Cerebellar nuclear complex (tissue), 1 donor: ENCODE results near the gene PRKG2.

Experiments
- DNase-seq, 2 experiments: peaks; one replicate each; lab custom pipeline; 2025; lab: John Stamatoyannopoulos, UW

Gene PRKG2

DNA sequence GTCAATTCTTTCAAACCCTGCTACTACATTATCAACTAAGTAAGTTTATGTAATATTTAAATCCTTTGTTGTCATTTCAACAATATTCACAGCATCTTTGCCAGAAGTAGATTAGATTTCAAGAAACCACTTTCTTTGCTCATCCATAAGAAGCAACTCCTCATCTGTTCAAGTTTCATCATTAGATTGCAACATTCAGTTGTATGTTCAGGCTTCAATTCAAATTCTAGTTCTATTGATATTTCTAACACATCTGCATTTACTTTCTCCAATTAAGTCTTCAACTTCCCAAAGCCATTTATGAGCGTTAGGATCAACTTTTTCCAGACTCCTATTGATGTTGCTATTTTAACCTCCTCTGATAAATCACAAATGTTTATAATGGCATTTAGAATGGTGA, 118.5 kb downstream of the PRKG2 start:
- DNase-seq: no peak

DNA sequence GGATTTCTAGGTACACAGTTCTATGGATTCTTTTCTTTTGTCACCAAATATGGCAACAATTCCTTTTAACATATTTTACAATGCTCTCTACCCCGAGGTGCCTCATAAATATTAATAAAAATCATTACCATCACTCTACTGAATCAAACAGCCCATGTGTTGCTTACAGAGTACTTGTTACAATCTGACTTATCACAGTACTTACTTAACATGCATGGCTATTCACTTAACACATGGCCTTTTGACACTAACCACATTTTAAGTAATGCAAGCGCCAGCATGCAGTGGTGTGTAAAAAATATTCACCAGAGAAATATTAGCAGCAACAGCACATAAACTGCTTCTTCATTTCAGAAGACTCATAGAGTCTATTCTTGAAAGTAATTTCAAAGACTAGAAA, 119.6 kb downstream of the PRKG2 start:
- DNase-seq: no peak

DNA sequence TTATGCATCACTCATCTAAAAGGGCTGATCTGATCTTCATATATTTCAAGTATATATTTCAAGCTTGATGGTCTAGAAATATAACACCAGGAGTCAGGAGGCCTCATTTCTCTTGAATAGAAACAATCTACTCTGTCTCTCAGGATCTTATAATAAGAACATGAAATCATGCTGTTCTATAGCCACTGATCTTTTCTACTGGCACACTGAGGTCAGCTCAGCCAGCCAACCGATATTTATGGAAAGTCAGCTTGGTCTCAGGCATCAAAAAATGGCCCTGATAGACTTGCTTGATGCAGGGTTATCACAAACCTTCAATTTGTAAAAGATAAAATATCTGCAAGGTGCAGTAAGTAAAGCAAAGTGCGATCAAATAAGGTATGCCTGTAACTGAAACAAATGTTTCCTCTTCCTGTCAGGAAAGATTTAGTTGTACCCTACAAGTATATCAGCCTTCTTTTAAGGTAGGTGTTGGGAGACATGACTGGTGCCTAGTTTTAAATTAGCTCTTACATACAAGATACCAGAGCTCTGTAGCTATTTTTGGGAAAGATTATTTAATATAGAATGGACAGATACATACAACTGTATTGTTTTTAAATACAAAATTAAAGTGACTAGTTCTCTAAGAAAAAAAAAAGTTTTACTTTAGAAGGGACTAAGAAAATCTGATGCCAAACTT, 121.2 kb downstream of the PRKG2 start:
- no peak for DNase-seq

DNA sequence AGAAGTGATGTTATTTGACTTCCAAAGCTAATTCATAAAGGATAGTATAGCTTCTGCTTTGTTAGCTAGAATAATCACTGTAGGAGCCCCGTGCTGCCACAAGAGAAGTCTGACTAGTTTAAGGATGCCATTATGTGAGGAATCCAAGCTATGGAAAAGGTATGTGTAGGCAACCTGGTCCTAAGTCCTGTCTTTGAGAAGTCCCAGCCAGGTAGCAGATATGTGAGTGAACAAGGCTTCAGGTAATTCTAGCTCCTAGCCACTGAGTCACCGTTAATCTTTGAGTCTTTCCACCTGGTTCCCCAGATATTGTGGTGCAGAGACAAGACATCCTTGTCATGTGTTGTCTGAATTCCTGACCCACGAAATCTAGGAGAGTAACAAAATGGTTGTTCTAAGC, 129.0 kb downstream of the PRKG2 start:
- no peak for DNase-seq

DNA sequence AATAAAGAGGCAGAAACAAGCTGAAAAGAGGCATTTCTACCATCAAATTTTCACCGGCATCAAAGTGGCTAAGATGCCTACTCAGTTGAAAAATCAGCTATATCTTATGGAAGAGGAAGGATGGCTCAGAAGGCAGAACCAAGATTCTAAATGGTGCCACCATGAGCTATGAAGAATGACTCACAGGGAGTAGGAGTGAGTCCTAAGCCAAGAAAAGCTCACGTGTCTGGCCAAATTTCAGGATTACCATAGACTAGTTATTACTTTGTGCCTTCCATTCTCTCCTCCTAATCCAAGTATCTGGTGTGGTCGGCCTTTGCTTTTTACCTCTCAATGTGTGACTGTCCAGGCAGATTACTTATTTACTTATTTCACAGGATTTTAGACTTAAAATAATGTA, 129.7 kb downstream of the PRKG2 start:
- DNase-seq: no peak

DNA sequence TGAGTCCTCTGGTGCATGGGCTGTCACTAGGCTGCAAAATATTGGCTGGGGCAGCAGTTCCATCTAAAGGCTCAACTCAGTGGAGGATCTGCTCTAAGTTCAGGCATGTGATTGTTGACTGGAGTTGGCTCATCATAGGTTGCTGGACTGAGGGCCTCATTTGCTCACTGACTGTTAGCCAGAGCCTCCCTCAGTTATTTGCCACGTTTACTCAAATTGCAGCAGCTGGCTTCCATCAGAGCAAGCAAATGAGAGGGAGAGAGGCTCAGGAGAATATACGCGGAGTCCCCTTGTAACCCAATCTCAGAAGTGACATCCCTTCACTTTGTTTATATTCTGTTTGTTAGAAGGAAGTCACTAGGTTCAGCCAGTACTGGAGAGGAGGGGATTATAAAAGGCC, 130.4 kb downstream of the PRKG2 start:
- no peak for DNase-seq

DNA sequence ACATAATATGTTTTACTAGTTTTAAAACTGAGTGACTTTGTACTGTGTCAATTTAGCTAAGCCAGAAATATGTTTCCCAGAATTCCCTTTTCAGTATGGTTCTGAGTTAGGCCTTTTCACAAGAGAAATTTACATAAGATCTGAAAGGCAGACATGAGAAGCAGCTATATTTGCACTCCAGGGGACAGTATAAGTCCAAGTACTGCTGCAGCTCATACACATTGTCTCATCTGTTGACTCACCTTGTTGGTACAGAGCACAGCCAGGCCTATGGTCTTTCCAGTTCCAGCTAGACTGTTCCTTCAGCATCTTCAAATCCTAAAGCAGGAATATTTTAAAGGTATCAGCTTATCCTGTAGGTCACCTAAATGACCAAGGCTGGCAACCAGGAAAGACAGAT, 131.0 kb downstream of the PRKG2 start:
- no peak for DNase-seq

DNA sequence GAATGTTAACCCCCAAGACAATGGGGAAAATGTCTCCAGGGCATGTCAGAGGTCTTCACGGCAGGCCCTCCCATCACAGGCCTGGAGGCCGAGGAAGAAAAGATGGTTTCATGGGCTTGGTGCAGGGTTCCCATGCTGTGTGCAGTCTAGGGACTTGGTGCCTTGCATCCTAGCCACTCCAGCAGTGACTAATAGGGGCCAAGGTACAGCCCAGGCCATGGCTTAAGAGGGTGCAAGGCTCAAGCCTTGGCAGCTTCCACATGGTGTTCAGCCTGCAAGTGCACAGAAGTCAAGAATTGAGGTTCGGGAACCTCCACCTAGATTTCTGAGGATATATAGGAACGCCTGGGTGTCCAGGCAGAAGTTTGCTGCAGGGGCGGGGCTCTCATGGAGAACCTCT, 133.9 kb downstream of the PRKG2 start:
- DNase-seq: no peak

DNA sequence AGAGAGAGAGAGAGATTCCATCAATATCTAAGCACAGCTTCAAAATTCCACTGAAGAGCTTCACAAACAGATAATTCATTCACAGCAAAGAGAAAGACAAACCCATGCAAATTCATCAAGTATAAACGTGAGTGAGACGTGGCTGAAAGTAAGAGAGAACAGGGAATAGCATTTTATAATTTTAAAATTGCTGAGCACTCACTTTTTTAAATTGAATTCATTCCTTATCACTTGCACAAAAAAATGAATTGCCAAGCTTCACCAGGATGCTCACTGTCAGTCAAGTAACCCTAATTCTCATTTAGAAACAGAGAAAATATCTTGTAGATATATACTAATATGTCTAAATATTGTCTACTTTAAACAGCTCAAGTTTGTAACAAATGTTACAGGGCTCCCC, 144.0 kb downstream of the PRKG2 start:
- no peak for DNase-seq

DNA sequence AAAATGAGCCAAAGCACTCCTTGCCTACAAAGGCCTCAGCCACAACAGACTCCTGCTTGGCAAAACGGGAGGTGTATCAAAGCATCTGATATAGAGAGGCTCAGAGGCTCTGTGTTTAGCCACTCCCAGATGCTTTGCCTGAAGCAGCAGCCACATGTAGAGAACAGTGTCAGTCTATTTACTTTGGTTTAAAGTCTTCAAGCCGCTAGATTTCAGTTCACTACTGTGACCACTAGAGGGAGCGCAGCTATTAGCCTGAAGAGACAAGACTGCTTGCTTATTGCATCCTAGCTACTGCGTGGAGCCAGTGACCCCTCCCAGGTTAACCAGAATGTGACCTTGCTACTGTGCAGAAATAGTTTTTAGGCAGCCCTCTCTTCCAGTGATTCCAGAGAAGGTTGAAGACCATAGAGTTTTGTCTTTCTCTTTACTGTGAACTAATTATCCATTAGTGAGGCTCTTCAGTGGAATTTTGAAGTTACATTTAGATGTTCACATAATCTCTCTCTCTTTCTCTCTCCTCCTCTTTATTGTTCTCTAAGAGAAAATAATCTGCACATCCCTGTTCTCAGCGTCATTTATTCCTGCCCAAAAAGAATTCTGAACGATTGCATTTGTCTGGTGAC, 145.2 kb downstream of the PRKG2 start:
- DNase-seq: peak; percentile 1 to 6

DNA sequence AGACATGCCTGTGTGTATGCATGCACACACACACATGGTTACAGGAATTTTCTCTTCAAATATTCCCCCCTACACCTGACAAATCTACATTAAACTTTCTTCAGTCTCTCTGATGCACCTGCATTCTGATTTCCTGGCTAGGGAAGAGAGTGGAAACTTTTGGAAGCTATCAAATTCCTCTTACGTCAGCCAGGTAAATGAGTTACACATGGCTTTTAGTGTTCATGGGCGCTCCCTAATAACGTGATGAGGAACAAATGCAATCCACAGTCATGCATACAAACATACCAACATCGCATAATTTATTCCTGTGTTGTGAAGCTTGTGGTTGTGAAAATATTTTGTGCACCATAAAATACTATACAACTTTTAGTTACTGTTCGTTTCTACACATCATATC, 149.6 kb downstream of the PRKG2 start:
- no peak for DNase-seq

DNA sequence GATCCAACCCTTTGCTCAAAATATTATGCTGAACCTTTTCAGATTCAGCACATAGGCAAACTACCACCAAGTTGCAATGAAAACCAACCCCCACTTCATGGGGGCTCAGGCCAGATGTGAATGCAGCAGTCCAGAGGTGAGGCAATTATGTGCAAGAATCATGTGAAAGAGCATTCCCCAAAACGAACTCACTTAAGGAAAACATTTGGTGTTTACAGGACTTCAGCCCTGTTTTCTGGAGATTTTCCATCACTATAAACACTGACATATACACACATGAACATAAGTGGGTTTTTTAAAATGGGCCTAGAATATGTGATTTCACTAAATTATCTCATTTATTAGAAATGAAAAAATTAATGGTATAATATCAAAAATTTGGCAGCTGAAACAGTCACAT, 153.0 kb downstream of the PRKG2 start:
- DNase-seq: no peak

DNA sequence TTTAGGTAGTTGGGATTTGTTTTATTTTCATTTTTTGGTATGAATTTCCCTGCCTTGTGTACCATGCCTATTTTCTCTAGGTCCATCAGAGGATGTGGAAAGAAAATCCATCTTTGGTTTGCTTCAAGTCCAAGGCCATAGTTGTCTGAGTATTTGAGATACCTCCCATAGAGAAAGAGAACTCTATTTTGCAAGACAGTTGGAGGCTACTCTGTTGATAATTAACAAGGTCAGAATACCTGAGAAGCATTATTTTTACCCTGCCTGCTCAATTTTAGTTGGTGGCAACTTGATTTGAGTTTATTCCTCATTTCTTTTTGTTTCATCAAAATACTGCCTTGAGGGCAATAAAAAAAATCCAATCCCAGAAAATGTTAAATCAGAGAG, 153.7 kb downstream of the PRKG2 start:
- DNase-seq: no peak

DNA sequence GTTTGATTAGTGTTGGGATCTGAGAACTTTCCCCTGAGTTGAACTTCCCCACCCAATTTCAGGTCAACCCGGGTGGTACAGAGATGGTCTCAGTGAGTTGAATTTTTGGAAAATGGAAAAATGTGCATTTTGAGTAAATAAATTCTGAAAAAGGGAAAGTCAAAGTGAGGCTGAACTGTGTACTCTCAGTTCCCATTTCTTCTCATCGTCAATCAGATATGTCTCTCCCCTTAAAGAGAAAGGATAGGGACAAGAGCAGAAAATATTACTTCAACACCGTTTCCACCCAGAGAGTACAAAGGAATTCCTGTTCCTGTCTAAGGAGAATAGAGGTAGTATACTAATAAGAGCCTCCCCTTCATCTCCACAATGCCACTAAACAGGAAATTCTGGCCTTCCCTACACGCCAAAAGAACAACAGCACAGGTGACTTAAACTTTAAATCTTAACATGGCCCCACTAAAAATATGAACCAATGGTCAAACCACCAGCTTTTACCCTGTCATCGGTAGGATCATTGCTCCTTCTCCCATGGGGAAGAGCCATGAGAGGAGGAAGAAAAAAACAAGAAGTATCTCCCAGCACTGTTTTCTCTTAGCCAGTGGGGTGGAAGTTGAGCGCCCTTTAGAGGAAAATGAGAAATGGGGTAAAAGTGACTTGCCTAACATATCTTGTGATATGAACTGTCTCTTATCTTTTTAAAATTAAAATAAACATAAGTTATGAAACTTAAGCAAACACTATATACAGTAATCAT, 154.3 kb downstream of the PRKG2 start:
- DNase-seq: no peak

DNA sequence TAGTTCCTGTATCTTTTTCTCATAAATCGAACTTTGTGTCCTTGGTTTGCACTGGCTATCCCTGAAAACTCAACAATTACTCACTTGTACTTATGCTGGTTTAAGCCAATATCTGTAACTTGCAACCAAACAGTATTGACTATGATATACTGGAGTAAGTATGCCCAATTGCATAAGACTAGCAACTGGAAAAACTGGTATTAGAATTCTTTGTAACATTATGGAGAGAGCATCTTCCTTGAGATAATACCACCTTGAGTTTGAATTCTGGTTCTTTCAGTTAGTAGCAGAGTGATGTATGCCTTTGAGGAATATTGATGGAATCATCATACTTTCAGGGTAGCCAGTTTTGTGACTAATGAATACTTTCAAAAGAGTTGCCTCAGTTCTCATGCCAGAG, 156.4 kb downstream of the PRKG2 start:
- no peak for DNase-seq

DNA sequence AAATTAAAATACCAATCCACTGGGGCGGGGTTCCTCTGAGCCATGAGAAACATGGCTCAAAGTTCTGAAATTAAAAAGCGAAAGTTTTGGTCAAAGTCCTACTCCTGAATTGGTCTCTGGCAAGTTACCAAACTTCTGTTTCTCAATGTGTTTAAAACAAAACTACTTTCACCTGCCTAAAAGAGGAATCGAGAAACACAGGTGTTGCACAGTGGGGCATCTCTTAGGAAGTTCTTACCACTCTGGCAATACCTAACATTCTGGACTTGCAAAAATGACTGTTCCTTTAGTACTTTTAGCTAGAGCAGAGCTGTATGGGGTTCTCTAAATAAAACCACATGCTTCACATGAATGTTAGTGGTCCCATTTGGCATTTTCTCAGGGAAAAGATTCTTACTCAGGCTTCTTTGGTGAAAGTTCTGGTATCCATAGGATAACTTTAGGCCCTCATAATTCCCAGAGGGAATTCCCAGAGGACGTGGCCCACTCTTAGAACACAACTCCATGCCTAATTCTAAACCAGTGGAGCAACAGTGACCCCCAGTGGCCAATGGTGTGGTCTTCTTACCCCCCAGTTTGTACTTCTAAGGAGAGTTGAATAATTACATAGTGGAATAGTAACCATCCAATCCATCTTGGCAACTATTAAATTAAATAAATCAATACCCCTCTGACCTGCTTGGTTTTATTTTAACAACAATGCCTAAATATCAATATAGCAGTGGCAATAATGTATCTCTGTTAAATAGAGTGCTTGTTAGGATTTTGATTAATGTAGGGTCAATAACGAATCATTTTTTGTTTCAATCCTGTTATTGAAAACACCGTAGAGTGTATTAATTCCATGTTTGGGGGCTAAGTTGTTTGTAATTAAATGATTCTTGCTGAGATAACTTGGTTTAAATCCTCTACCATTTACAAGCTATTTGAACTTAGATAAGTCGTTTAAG, 162.6 kb downstream of the PRKG2 start:
- DNase-seq: no peak

DNA sequence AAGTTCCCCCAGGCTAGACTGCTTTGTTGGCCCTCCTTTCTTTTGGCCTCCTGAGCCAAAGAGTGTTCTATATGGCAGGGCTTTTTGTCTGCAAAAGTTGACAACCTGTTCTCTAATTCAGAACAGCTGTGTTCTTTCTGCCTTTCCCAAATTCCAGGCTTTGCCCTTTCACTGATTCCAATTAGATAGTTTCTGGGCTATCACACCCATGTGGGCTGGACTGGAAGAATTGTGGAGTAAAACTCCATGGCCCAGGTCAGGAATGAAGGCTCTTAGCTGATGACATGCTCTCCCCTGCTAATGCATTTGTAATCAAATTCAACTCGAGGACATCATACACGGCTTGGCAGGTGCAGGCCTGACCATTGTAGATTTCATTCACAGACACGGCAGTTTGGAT, 165.1 kb downstream of the PRKG2 start:
- DNase-seq: no peak

DNA sequence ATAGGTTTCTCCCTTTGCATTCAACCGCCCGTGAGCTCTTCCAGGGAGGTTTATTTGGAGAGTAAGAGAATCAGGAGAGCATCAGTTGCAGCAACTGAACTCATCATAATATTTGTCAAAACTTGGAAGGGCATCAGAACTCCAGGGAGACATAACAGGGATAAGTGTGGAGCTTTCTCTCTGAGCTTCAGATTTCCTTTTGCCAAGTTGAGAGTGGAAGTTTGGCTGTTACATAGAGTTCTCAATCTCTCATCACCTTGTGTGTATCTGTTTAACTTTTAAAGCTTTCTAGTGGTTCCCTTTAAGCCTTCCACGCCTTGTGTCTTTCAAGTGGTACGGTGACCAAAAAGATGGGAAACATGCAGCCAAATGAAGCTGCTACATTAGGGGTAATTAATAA, 165.7 kb downstream of the PRKG2 start:
- DNase-seq: no peak

DNA sequence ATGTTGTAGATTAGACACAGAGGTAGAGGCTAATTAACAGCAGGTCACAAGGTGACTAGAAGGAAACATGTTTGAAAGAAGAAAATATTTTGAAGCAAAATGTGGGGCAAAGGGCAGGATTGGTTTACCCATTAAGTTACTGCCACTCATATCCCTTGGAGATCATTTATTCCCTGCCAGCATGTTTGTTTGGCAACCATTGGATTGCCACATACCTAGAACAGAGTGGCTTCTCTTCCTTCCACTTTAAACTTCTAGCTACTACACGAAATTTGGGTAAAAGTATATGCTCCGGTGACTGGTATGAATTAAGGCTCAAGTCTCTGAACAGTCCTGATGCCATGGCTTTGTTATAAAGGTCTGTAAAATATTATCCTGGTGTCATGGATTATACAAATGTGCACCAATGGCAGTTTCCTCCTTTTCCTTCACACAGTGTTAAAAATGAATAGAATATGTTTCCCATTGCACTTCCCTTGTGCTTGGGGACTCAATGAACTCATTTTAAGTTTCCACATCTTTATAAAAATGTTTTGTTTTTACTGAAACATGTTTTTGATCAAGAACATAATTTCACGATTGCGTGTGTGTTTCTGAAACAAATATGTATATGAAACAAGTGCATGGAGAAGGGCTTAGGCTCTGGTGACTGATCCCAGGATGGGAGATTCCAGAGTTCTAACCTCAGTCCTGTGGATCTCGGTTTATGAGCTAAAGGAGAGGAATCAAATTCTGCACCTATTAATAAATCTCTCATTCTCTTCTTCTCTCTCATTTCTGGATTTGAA, 172.2 kb downstream of the PRKG2 start:
- DNase-seq: no peak

DNA sequence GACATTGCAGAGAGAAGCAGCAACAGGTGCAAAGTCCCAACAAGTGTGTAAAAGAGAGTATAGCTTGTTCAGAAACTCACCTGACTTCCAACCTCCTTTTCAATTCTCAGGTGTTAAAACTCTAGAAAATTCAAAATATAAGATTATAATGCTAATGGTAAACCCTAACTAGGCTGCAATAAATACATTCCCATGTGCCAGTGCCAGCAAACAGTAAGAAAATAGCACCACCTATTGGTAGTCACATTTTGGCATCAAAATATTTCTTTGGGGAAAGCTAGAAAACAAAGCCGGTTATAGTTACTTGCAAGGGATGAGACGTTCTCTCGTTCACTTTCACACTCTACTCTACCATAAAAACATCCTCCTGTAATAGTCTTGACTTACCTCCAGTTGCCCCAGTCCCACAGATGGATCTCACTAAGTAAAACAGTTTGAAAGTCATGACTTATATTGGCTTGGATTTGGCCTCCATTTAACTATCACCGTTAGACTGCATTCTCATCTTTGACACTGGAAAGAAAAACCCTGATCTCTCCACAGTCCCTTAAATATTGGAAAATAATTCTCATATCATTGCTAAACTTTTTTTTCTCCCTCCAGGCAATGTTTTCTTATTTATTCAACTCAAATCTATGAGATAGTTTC, 174.9 kb downstream of the PRKG2 start:
- DNase-seq: no peak
